HepG2 (cell line): ENCODE measurements around the gene HLF. TPM values are rescaled to one million over a fixed set of nuclear protein-coding genes. Genes with fewer than 3 reads are reported as not detected.

Experiments
- ATAC-seq: fragments of 200-7000 bp; cut with Tn5 transposase; 3 replicates; pipeline ENCODE4 v1.9.1; 2020; ENCODE audit warnings: mild to moderate bottlenecking, moderate library complexity
- BruUV-seq: library from RNA; stranded (reverse); fragments of 400-500 nt; replicated peaks from 2 replicates; lab custom pipeline; 2021; lab: Mats Ljungman, UMichigan
- CTCF ChIA-PET: fragments of 300-600 bp; formaldehyde crosslinking; extraction: SDS; loops from one replicate; lab custom pipeline; 2021; ENCODE audit warnings: low total read pairs, inconsistent platforms, low intra/inter-chr PET ratio; lab: Yijun Ruan, JAX
- POLR2A ChIA-PET: fragments of 350-600 bp; sonication (Branson Sonifier 250); formaldehyde crosslinking; loops from one replicate; lab custom pipeline; 2020; ENCODE audit warnings: antibody characterized with exemption, inconsistent platforms; lab: Yijun Ruan, JAX
- DNase-seq: peaks from one replicate; pipeline ENCODE4 v3.0.0-alpha.2; 2015; ENCODE audit warnings: low spot score
- FAIRE-seq: peaks from 3 replicates; lab custom pipeline; 2011; peaks lifted over from hg19 to GRCh38; lab: Jason Lieb, UNC
- H2AFZ ChIP-seq: one replicate; pipeline ENCODE4 v1.6.1; 2011; ENCODE audit warnings: low read length, inconsistent platforms
- H3K27ac ChIP-seq: fragments of 300-600 bp; 3 replicates; pipeline ENCODE4 v1.8.0; 2011; ENCODE audit warnings: mixed run types, mild to moderate bottlenecking, mixed read lengths, low read length, inconsistent platforms; ENCODE audit not compliant: insufficient read depth; ENCODE audit errors: extremely low read length
- H3K27me3 ChIP-seq, 2 experiments: fragments of 200-600 bp in 1 of 2; 2 replicates in 1 of 2; 3 replicates in 1 of 2; pipeline versions ENCODE4 v1.6.0 to v1.8.0; 2011; ENCODE audit warnings: low read length in 2 of 2, mild to moderate bottlenecking in 2 of 2, moderate library complexity in 2 of 2, inconsistent platforms in 1 of 2; ENCODE audit not compliant: insufficient read depth in 2 of 2, control insufficient read depth in 1 of 2
- H3K36me3 ChIP-seq, 2 experiments: fragments of 200-600 bp in 1 of 2; replicated peaks in 1 of 2; 2 replicates in 1 of 2; 3 replicates in 1 of 2; pipeline versions ENCODE4 v1.5.1 to v1.8.0; 2011; ENCODE audit warnings: low read length in 2 of 2, inconsistent platforms in 1 of 2; ENCODE audit not compliant: insufficient read depth in 2 of 2, control insufficient read depth in 1 of 2
- H3K4me1 ChIP-seq: 2 replicates; pipeline ENCODE4 v1.5.1; 2012; ENCODE audit warnings: low read length, inconsistent platforms; ENCODE audit not compliant: insufficient read depth
- H3K4me2 ChIP-seq: 2 replicates; pipeline ENCODE4 v1.6.0; 2011; ENCODE audit warnings: low read depth, low read length, inconsistent platforms
- H3K4me3 ChIP-seq, 3 experiments: fragments of 200-600 bp in 1 of 3; sonication (generic), shearing (Covaris generic) in 1 of 3; replicated peaks in 1 of 3; 2 replicates each; pipeline ENCODE4 v1.5.1; 2011 to 2016; ENCODE audit warnings: low read length in 3 of 3, inconsistent platforms in 2 of 3, low read depth in 2 of 3, mild to moderate bottlenecking in 2 of 3, control low read depth in 1 of 3, mixed read lengths in 1 of 3; ENCODE audit not compliant: insufficient read depth in 1 of 3
- H3K79me2 ChIP-seq: one replicate; pipeline ENCODE4 v1.6.1; 2011; ENCODE audit warnings: low read length, inconsistent platforms; ENCODE audit not compliant: insufficient read depth
- H3K9ac ChIP-seq: 2 replicates; pipeline ENCODE4 v1.6.0; 2011; ENCODE audit warnings: mild to moderate bottlenecking, low read depth, low read length, inconsistent platforms; ENCODE audit not compliant: insufficient read depth
- H3K9me3 ChIP-seq: 2 replicates; pipeline ENCODE4 v1.5.1; 2012; ENCODE audit warnings: mild to moderate bottlenecking, low read length
- H4K20me1 ChIP-seq: 2 replicates; pipeline ENCODE4 v1.6.0; 2011; ENCODE audit warnings: inconsistent platforms, mild to moderate bottlenecking, low read length, moderate library complexity; ENCODE audit not compliant: insufficient read depth
- HDAC1 ChIP-seq: sonication (generic); formaldehyde crosslinking; IDR thresholded peaks from 2 replicates; pipeline ENCODE4 v1.5.1; 2020; ENCODE audit warnings: mild to moderate bottlenecking, missing genetic modification reagents
- IRF2 ChIP-seq: IDR thresholded peaks from 2 replicates; pipeline ENCODE4 v1.6.1; 2018; ENCODE audit warnings: missing genetic modification reagents, missing compliant biosample characterization
- POLR2AphosphoS5 ChIP-seq: IDR thresholded peaks from 2 replicates; pipeline ENCODE4 v1.6.1; 2012; ENCODE audit warnings: low read depth, low read length
- SMYD3 ChIP-seq: sonication (generic); formaldehyde crosslinking; IDR thresholded peaks from 2 replicates; pipeline ENCODE4 v1.8.1; 2023; ENCODE audit warnings: mild to moderate bottlenecking, missing genetic modification reagents
- SNAPC2 ChIP-seq: sonication (generic); formaldehyde crosslinking; IDR thresholded peaks from 2 replicates; pipeline ENCODE4 v1.8.1; 2022; ENCODE audit warnings: mild to moderate bottlenecking, missing genetic modification reagents
- SRSF4 ChIP-seq: fragments of 200-400 bp; formaldehyde crosslinking; IDR thresholded peaks from one replicate; pipeline ENCODE4 v1.6.1; 2018; ENCODE audit warnings: mild to moderate bottlenecking, low read depth, low read length, moderate library complexity; ENCODE audit not compliant: poor library complexity, severe bottlenecking
- SSRP1 ChIP-seq: IDR thresholded peaks from 2 replicates; pipeline ENCODE4 v1.6.1; 2016; ENCODE audit warnings: control low read depth
- ZNF850 ChIP-seq: sonication (generic); formaldehyde crosslinking; conservative IDR thresholded peaks from 2 replicates; pipeline ENCODE4 v1.9.0; 2021; ENCODE audit warnings: mild to moderate bottlenecking, missing genetic modification reagents
- ZNF879 ChIP-seq: sonication (generic); formaldehyde crosslinking; IDR thresholded peaks from 2 replicates; pipeline ENCODE4 v1.8.1; 2023; ENCODE audit warnings: missing genetic modification reagents
- WGBS: methylation state at CpG from one replicate; pipeline ENCODE4 v1.1.6; 2017; ENCODE audit warnings: low lambda C conversion rate; 5-methylcytosine and 5-hydroxymethylcytosine counted together
- in situ Hi-C: cut with HindIII; loops from 2 replicates; pipeline ENCODE4 v1.10.0; 2017; ENCODE audit warnings: low pct_unique_long_range_greater_than_20kb; ENCODE audit not compliant: extremely low pct_ligation_motif_present
- intact Hi-C: fragments of 100-400 bp; cut with micrococcal nuclease; formaldehyde crosslinking; loops from one replicate; pipeline ENCODE4 v1.10.0; 2022; ENCODE audit not compliant: unreplicated experiment
- polyA plus RNA-seq, 8 experiments: library from polyadenylated mRNA; depleted of rRNA in 3 of 8; stranded (reverse) in 7 of 8; unstranded in 1 of 8; fragments of >200 nt; fragmentation: Illumina TruSeq in 4 of 8; extraction: Trizol in 4 of 8; gene quantifications; 2 replicates each; pipeline versions ENCODE4 v1.2.1 to v1.2.3, GENCODE V29; 2011 to 2016; ENCODE audit warnings: low read depth in 4 of 8, missing spikeins in 1 of 8, mixed read lengths in 1 of 8; ENCODE audit not compliant: insufficient read depth in 1 of 8
- total RNA-seq, 5 experiments: library from RNA; depleted of rRNA; stranded (reverse); fragments of >200 nt; fragmentation: Illumina TruSeq; extraction: Trizol; gene quantifications; 2 replicates each; pipeline ENCODE4 v1.2.3, GENCODE V29; 2016; ENCODE audit warnings: low read depth in 1 of 5
- TF ChIP-seq, protein P1 (sequence below): sonication (generic); IDR thresholded peaks from 2 replicates; pipeline ENCODE4 v1.6.1; 2016; ENCODE audit warnings: low read depth, borderline replicate concordance
- TF ChIP-seq, protein P2 (sequence below): sonication (generic); formaldehyde crosslinking; IDR thresholded peaks from 2 replicates; pipeline ENCODE4 v1.5.1; 2020; ENCODE audit warnings: missing genetic modification reagents, mild to moderate bottlenecking, borderline replicate concordance
- TF ChIP-seq, protein P3 (sequence below): sonication (generic); formaldehyde crosslinking; IDR thresholded peaks from 2 replicates; pipeline ENCODE4 v1.4.0; 2020; ENCODE audit warnings: missing genetic modification reagents
- TF ChIP-seq, protein P4 (sequence below): sonication (generic); formaldehyde crosslinking; IDR thresholded peaks from 2 replicates; pipeline ENCODE4 v1.8.1; 2023; ENCODE audit warnings: mild to moderate bottlenecking, missing genetic modification reagents

The HLF gene
- total and polyA plus RNA-seq, 2 of the 13 experiments (the other 11 are each of a cell fraction or from before 2014, with no cell fraction given), result 202 to 346 TPM

DNA sequence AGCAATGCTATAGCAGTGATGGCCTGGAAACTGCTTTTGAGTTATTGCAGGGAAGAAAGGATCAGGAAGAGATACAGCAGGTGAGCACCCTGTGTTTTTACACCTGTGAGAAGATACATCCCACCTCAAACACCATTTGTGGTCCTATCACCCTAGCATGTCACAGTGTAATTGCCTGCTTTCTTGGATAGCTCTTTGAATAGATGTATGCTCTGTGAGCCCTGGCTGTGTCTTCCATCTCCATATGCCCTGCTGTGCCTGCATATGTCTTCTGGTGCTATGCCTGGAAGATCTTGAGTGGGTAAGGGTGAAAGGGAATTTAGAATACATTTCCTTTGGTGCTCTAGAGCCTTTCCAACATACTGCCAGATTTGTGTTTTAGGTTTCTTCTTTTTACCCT is 15.5 kb downstream of the HLF start (continued):
- TF ChIP-seq, protein P1, sequence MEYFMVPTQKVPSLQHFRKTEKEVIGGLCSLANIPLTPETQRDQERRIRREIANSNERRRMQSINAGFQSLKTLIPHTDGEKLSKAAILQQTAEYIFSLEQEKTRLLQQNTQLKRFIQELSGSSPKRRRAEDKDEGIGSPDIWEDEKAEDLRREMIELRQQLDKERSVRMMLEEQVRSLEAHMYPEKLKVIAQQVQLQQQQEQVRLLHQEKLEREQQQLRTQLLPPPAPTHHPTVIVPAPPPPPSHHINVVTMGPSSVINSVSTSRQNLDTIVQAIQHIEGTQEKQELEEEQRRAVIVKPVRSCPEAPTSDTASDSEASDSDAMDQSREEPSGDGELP, result no peak
- peak; percentile 45 for TF ChIP-seq POLR2AphosphoS5
- TF ChIP-seq, protein P2, sequence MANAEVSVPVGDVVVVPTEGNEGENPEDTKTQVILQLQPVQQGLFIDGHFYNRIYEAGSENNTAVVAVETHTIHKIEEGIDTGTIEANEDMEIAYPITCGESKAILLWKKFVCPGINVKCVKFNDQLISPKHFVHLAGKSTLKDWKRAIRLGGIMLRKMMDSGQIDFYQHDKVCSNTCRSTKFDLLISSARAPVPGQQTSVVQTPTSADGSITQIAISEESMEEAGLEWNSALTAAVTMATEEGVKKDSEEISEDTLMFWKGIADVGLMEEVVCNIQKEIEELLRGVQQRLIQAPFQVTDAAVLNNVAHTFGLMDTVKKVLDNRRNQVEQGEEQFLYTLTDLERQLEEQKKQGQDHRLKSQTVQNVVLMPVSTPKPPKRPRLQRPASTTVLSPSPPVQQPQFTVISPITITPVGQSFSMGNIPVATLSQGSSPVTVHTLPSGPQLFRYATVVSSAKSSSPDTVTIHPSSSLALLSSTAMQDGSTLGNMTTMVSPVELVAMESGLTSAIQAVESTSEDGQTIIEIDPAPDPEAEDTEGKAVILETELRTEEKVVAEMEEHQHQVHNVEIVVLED (CRISPR knock-in tag), result peak; percentile 29; the same call in 1 of the 2 replicates
- TF ChIP-seq IRF2, result 0 out of 2 replicates have a peak, but pooled peaks have one; percentile 25

GRCh38 chr17:55281649-55282378 is 17.1 kb downstream of the HLF start:
- Histone ChIP-seq H3K4me3 (peak overlapping the region; percentile 10 to 61 (median 21); a peak in 4 of 6 replicates), H3K27ac (peak overlapping the region; percentile 98), H4K20me1 (peaks cover 21% of the 10 kb centered on the region), H3K27me3 (no peaks in the 10 kb centered on the region), H3K9ac (peak overlapping the region; percentile 84; the same call in 1 of the 2 replicates), H2AFZ (no peak overlapping the region), H3K9me3 (no peaks in the 10 kb centered on the region), H3K36me3 (peaks cover 11 to 58% of the 10 kb centered on the region in 2 experiments), H3K4me1 (peaks cover 99% of the 10 kb centered on the region), H3K4me2 (peak overlapping the region; percentile 87), H3K79me2 (peaks cover 96% of the 10 kb centered on the region)
- ATAC-seq (no peak), FAIRE-seq (no peak), DNase-seq (no peak)
- BruUV-seq, result no TSS peak
- in situ Hi-C loops, result no loop called here
- WGBS, result 64% methylated on average over 8 of the region's 8 CpGs
- CTCF ChIA-PET, result no interaction called here
- intact Hi-C loops, result loop anchor here (10.0 kb wide), 1 partner anchor 317 kb away; the partner anchor contains the start of genes COX11 and STXBP4
- POLR2A ChIA-PET, result interaction anchor here (1.7 to 12.4 kb wide), 2 partner anchors 10 to 43 kb away, joined by 6 to 626 read pairs; partner anchors contain the start of gene HLF
- TF ChIP-seq SMYD3 (0 out of 2 replicates have a peak, but pooled peaks have one; percentile 55), ZNF850 (CRISPR knock-in tag) (no peak), SRSF4 (peak; percentile 42), SNAPC2 (CRISPR knock-in tag) (peak; percentile 50; the same call in 1 of the 2 replicates), ZNF879 (CRISPR knock-in tag) (0 out of 2 replicates have a peak, but pooled peaks have one; percentile 14), HDAC1 (CRISPR knock-in tag) (peak; percentile 11), SSRP1 (peak; percentile 25; the same call in 1 of the 2 replicates)
- TF ChIP-seq, protein P3, sequence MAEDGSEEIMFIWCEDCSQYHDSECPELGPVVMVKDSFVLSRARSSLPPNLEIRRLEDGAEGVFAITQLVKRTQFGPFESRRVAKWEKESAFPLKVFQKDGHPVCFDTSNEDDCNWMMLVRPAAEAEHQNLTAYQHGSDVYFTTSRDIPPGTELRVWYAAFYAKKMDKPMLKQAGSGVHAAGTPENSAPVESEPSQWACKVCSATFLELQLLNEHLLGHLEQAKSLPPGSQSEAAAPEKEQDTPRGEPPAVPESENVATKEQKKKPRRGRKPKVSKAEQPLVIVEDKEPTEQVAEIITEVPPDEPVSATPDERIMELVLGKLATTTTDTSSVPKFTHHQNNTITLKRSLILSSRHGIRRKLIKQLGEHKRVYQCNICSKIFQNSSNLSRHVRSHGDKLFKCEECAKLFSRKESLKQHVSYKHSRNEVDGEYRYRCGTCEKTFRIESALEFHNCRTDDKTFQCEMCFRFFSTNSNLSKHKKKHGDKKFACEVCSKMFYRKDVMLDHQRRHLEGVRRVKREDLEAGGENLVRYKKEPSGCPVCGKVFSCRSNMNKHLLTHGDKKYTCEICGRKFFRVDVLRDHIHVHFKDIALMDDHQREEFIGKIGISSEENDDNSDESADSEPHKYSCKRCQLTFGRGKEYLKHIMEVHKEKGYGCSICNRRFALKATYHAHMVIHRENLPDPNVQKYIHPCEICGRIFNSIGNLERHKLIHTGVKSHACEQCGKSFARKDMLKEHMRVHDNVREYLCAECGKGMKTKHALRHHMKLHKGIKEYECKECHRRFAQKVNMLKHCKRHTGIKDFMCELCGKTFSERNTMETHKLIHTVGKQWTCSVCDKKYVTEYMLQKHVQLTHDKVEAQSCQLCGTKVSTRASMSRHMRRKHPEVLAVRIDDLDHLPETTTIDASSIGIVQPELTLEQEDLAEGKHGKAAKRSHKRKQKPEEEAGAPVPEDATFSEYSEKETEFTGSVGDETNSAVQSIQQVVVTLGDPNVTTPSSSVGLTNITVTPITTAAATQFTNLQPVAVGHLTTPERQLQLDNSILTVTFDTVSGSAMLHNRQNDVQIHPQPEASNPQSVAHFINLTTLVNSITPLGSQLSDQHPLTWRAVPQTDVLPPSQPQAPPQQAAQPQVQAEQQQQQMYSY (CRISPR knock-in tag), result peak; percentile 81; the same call in 1 of the 2 replicates
- TF ChIP-seq, protein P4, sequence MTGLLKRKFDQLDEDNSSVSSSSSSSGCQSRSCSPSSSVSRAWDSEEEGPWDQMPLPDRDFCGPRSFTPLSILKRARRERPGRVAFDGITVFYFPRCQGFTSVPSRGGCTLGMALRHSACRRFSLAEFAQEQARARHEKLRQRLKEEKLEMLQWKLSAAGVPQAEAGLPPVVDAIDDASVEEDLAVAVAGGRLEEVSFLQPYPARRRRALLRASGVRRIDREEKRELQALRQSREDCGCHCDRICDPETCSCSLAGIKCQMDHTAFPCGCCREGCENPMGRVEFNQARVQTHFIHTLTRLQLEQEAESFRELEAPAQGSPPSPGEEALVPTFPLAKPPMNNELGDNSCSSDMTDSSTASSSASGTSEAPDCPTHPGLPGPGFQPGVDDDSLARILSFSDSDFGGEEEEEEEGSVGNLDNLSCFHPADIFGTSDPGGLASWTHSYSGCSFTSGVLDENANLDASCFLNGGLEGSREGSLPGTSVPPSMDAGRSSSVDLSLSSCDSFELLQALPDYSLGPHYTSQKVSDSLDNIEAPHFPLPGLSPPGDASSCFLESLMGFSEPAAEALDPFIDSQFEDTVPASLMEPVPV, result 0 out of 2 replicates have a peak, but pooled peaks have one; percentile 48
